NCI-H2196 (cell line): Measurements from ENCODE around the gene ADORA1.
A peak's percentile ranks its signal among the peaks of the same experiment; 100 is the strongest.

Experiments used
- DNase-seq: peaks from one replicate; lab custom pipeline; 2025; ENCODE audit not compliant: unreplicated experiment; lab: John Stamatoyannopoulos, UW

ADORA1 gene

DNA sequence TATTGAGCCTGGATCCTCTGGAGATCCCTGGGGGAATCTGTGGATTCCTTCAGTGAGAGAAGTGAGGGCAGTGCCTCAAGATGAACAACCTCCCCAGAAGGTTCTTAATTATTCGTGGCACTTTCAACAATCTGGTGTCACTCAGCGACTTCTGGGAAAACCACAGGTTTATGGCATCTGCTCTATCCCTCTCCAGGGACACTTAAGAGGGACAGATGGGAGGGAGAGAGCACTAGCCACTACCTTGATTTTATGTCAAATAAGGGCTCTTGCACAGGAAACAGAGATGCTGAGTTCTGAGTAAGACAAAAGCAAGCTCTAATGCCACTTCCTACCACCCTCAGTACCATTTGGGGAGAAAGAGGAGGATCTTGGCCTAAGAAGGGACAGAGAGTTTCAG, 80.2 kb downstream of the ADORA1 start:
- no peak for DNase-seq

DNA sequence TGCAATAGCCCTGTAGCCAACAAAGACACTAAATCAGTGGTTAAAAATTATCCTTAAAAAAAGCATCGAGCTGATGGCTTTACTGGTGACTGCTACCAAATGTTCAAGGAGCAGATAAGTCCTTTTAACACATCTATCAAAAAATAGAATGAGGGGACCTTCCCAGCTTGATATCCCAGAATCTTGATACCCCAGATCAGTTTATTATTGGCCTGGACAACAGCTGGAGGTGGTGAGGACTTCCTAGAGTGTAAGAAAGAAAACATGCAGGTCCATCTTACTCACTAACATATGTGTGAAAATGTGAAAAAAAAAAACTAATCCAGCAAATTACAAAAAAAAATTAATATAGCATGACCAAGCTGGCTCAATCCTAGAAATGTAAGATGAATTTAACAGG, 80.7 kb downstream of the ADORA1 start:
- no peak for DNase-seq

GRCh38 chr1:203210350-203210749, 82.8 kb downstream of the ADORA1 start:
- DNase-seq, result no peak

DNA sequence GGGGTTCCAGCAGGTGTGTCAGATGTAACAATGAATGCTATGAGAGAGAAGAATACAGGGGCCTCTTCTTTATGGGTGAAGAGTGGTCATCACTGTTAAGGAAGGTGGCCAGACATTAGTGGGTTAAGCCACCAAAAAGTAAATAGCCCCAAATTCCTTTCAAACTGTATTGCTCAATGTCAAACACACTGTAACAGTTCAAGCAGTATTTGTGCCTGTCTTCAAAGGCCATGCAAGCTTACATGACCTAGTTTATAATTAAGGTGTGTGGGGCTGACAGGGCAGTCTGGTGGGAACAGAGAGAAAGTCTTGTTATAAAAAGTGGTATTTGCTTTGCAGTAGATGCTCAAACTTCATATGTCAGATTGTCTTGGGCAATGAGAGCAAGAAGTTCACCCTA, 83.5 kb downstream of the ADORA1 start:
- no peak for DNase-seq

GRCh38 chr1:203211812-203212211, 84.3 kb downstream of the ADORA1 start:
- no peak for DNase-seq

DNA sequence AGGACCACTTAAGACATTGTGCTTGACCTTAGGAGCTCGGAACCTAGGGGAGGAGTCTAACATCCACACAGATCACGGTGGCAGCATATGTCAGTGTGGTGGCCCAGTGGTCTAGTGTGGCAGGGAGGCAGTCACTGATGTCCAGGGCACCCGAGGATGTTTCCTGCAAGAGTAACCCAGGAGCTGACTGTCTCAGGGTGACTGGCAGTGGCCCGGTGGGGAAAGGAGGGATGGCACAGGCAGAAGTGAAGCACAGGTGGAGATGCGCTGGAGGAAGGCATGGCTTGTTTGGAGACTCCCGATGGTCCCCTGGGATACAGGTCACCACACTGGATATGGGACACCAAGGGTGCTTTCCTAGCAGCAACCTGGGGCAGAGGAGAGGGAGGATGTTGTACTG, 85.6 kb downstream of the ADORA1 start:
- DNase-seq, result no peak

GRCh38 chr1:203214871-203215270, 87.3 kb downstream of the ADORA1 start:
- DNase-seq, result no peak

DNA sequence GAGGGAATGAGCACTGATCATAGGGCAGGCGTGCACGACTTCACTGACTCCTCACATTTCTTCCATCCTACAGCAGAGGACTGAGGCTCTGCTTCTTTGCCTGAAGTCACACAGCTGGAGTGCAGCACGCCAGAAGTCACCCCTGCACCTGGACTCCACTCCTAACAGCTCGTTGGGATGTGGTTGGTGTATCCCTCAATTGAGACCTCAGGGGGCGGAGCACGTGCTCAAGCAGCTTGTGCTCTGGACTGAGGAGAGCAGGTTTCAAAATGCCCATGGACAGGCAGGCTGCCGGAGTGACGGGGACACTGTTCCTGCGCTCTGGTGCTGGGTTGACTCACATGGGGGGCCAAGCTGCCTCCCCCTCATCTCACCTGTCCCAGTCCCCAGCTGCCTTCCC, 88.0 kb downstream of the ADORA1 start:
- no peak for DNase-seq

- peak; percentile 76 for DNase-seq
Observed at GRCh38 chr1:203216274-203217138, 89.0 kb downstream of the ADORA1 start.
